GM12875 (cell line): Measurements from ENCODE around the gene TARP.

Experiments
- H3K4me3 ChIP-seq: one replicate; pipeline ENCODE4 v1.5.1; 2011; ENCODE audit warnings: low read depth, low read length, control low read depth
- TF ChIP-seq, protein P1 (sequence below): IDR thresholded peaks from 2 replicates; pipeline ENCODE4 v1.5.1; 2011; ENCODE audit warnings: low read depth, mild to moderate bottlenecking, control low read depth, inconsistent platforms, low read length, moderate library complexity, borderline replicate concordance; ENCODE audit not compliant: insufficient read depth

Gene TARP

DNA sequence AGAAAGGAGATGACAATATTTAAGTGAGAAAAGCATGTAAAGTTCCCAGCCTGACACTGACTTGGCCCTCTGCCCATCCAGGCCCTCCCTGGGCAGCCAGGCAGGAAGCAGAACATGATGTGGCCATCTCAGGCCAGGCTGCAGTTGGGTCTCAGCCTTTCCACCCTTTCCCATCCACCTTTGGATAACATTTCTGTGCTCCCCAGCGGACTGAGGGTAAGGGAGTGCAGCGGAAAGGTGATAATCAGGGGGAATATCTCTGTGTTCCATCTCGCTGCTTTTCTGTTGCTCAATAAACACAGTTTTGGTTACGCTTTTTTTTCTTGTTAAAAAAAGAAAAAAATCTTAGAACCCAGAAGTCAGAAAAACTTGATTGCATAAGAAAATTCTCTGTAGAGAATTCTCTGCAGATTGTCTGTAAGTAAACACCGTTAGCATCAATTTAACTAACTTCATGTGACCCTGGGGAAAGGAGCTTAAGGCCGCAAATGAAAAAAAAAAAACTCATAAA lies 37.2 kb upstream of the TARP start:
- no peak overlapping the region for H3K4me3 ChIP-seq
- TF ChIP-seq, protein P1, sequence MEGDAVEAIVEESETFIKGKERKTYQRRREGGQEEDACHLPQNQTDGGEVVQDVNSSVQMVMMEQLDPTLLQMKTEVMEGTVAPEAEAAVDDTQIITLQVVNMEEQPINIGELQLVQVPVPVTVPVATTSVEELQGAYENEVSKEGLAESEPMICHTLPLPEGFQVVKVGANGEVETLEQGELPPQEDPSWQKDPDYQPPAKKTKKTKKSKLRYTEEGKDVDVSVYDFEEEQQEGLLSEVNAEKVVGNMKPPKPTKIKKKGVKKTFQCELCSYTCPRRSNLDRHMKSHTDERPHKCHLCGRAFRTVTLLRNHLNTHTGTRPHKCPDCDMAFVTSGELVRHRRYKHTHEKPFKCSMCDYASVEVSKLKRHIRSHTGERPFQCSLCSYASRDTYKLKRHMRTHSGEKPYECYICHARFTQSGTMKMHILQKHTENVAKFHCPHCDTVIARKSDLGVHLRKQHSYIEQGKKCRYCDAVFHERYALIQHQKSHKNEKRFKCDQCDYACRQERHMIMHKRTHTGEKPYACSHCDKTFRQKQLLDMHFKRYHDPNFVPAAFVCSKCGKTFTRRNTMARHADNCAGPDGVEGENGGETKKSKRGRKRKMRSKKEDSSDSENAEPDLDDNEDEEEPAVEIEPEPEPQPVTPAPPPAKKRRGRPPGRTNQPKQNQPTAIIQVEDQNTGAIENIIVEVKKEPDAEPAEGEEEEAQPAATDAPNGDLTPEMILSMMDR, result no peak

DNA sequence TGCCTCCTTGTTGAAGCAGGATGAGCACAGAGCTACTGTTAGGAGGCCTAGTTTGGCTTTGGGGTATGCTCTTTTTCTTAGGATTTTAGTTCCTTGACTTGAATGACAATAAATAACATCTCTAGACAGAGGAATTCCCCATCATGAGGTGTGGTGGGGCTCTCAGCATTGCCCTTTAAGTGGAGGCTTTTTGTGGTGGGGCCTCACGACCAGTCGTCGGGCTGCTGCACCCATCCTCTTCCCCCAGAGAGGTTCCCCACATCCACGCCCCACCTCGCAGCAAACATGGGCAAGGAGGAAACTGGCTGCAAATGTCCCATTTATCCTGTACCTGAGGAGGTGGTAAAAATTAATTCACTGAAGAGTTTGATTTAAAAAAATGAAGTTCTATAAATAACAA lies 36.1 kb upstream of the TARP start:
- TF ChIP-seq, protein P1, result no peak
- H3K4me3 ChIP-seq, result no peak overlapping the region

DNA sequence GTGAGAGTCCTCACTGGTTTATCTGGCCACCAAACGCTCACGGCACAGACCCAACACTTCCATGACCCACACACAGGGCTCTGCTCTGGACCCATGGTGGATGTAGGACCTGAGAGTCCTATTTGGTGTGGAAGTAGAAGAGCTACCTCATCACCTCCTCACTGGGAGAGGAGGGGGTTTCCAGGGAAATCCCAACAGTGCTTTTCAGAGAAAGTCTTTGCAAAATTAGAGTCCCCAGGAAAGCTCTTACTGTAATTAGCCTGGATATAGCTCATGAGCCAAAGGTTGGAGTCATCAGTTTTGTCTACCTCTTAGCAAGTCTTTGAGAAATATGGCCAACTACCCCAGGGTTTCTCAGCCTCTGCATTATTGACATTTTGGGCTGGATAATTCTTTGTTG lies 34.7 kb upstream of the TARP start:
- no peak overlapping the region for H3K4me3 ChIP-seq
- TF ChIP-seq, protein P1, result no peak

DNA sequence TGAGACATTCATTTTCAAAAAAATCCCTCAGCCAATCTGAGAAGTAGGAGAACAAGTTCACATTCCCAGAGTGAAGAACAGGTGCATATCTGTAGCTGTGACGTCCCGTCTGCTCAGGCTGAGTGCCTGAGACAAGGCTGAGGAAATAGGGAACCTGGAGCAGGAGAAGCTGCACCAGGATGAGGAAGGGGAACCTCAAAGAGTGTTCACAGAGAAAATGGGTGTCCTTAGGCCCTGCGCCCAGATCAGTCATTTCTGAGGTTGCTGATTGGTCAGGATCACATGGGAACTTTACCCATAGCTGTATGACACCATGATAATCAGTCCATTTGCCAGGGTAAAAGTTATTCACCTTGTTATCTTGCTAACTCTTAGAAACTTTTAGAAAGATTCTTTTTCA lies 34.2 kb upstream of the TARP start:
- TF ChIP-seq, protein P1, result no peak
- H3K4me3 ChIP-seq, result no peak overlapping the region

DNA sequence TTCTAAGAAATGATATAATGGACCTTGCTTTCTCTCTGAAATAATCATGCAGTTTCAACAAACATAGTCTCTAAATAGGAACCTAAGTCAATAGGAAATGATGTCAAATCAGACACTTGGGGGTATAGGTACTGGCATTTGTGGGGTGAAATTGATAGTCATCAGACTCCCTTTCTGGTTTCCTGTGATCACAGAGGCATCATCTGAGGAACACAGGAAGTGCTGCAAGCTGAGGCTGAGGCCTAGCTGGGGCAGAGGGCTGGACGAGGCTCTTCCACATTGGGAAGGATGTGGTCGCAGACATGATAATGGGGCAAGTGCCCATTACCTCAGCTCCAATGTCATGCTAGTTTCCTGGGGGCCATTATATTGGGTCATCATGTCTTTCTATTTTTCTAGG lies 33.5 kb upstream of the TARP start:
- TF ChIP-seq, protein P1, result no peak
- H3K4me3 ChIP-seq, result no peak overlapping the region

DNA sequence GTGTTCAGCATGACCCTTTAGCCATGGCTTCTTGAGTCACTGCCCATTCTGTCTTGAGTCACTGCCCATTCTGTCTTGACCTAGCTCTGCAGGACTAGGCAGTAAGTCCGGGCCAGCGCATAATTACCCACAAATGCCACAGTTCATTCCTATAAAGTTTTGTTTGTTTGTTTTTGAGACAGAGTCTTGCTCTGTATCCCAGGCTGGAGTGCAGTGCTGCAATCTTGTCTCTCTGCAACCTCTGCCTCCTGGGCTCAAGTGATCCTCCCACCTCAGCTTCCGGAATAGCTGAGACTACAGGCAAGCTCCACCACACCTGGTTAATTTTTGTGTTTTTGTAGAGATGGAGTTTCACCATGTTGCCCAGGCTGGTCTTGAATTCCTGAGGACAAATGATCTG lies 32.7 kb upstream of the TARP start:
- no peak overlapping the region for H3K4me3 ChIP-seq
- TF ChIP-seq, protein P1, result no peak

DNA sequence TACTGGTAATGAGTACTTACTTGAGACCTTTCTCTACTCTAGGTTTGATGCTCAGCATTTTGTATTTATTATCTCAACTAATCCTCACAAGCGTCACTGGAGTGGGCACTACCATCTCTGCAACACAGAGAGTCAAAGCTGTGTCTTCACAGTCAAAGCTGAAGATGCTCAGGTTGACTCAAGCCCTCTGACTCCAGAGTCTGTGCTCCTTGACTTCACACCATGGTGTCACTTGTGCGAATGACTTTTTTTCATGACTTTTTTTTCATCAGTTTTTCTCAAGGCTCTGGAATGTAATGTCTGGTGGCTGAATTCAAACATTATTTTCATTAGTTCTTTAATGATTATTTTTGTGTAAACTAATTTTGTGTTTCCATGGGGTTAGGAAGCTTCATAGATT lies 30.4 kb upstream of the TARP start:
- TF ChIP-seq, protein P1, result no peak
- H3K4me3 ChIP-seq, result no peak overlapping the region
